GF-D8 (cell line): Measurements from ENCODE around the gene EMC7.
"Not testable (repeated sequence)": the region's sequence is repeated elsewhere in the genome, so short reads cannot be mapped to it uniquely, and the experiment has no call there.

Source experiments
- DNase-seq: peaks from one replicate; lab custom pipeline; 2025; lab: John Stamatoyannopoulos, UW

EMC7 gene

DNA sequence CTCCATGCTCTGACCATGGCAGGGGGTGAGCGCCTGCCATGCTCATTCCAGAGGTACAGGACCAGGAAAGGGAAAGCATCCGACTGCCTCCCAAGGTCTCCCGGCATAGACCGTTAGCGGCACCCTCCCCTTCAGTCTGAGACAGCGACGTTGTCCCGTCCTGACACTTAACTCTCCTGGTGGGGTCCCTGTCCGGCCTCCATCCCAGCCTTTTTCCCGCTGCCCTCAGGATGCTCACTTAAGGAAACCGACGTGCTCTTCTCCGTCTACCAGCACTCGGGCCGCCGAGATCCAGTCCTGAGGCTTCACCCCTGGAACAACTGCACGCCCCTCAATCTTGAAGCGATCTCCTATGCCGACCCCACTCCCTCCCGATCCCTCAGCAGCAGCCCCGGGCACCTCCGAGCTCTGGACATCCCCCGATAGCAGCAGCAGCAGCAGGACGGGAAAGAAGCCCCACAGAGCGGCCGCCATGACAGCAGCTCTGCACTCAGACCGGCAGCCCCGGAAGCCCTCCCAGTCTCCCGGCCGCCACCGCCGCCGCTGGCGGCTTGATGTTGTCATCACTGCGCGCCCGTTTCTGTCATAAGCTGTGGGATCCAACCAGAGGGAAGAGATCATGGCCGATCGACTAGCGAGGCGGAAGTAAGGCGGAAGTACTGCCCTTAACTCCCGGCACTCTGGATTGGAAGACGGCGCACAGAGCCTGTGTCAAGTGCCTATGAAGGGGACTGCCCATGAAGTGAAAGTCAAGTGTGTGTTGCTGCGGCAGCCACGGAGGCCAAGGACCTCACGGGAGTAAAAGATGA lies at the start of gene EMC7, which contains the start of gene PGBD4:
EMC7 (minus strand) TSS at position 497 of the 809 bp plus-strand sequence; CDS start at position 474, 23 bp downstream.
PGBD4 (plus strand) TSS at position 718 of the 809 bp plus-strand sequence. CDS start 449 bp downstream, outside the sequence.
- DNase-seq = peak; percentile 87

GRCh38 chr15:34147371-34148140 lies 45.9 kb upstream of the EMC7 start:
- DNase-seq = no peak

GRCh38 chr15:34133511-34133910 lies 31.8 kb upstream of the EMC7 start:
- no peak for DNase-seq

- no peak for DNase-seq
Observed at GRCh38 chr15:34132881-34133280, 31.2 kb upstream of the EMC7 start.

DNA sequence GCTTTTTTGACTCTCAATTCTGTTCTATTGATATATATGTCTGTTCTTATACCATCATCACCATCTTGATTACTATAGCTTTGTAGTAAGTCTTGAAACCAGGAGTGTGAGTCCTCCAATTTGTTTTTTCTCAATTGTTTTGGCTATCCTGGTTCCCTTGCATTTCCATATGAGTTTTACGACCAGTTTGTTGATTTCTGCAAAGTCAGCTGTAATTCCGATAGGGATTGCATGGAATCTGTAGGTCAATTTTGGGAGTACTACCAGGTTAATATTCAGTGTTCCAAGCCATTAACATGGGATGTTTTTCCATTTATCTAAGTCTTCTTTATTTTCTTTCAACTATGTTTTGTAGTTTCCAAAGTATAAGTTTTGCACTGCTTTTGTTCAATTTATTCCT lies 27.2 kb upstream of the EMC7 start:
- DNase-seq = no peak

GRCh38 chr15:34126522-34126921 lies 24.9 kb upstream of the EMC7 start:
- DNase-seq = no peak

DNA sequence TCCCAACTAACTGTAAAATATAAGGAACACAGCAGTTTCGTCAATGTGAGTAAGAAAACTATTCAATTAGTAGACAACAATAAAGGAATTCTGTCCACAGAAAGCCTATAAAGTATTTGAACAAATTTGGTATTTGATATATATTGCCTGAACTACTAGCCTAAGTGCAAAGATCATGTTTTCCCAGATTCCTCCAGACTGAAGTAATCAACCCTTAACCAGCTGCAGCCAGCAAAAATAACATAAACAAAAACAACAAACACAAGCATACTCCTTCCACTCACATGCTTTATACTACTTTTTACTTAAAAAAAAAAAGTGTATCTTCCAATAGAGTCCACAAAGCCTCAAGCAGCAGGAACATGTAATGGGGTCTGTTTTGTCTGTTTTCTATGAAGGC lies 24.3 kb upstream of the EMC7 start:
- no peak for DNase-seq

DNA sequence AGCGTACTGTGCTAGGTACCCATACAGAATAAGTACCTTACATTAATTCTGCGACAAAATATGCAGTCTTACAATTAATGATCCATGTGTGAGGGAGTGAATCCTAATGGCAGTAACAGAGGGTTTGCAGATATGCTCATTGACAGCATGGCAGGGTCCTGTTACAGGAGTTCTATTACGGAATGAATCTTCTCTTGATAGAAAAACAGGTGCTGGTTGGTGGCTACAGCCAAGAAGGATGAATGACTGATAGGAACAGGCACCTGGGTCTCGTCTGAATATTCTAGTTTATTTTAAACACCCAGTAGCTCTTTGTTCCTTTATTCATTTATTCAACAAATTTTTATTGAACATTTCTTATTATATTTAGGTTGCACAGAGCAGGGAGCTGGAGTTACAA lies 23.0 kb upstream of the EMC7 start:
- DNase-seq = no peak

- DNase-seq = no peak
Observed at GRCh38 chr15:34122771-34123183, 21.1 kb upstream of the EMC7 start.

DNA sequence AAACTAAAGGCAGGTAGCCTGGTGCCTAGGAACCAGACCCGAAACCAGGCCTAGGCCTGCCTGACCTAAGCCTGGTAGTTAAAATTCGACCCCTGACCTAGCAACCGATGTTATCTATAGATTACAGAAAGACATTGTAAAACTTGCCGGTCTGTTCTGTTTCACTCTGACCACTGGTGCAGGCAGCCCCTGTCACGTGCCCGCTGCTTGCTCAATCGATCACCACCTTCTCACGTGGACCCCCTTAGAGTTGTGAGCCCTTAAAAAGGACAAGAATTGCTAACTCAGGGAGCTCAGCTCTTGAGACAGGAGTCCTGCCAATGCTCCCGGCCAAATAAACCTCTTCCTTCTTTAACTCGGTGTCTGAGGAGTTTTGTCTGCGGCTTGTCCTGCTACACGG lies 20.1 kb upstream of the EMC7 start:
- DNase-seq = not testable (repeated sequence)

GRCh38 chr15:34120420-34120819 lies 18.8 kb upstream of the EMC7 start:
- DNase-seq = not testable (repeated sequence)

DNA sequence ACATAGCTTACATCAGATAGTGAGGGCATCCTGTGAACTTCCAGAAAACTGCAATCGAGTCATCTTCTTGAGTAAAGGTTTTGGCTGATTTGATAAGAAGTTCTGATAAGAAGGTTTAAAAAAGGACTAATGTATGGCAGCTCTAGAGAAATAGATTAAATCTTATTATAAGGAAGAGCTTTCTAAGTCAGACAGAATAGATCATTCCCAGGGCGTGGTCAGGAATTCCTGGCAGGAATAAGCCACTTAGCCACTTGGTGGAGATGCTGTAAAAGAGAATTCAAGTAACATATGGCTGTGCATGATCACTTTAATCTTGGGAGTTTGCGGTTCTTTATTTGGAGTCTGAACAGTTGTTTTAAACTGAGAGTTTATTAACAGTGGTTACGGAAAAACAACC lies 17.6 kb upstream of the EMC7 start:
- DNase-seq = no peak

DNA sequence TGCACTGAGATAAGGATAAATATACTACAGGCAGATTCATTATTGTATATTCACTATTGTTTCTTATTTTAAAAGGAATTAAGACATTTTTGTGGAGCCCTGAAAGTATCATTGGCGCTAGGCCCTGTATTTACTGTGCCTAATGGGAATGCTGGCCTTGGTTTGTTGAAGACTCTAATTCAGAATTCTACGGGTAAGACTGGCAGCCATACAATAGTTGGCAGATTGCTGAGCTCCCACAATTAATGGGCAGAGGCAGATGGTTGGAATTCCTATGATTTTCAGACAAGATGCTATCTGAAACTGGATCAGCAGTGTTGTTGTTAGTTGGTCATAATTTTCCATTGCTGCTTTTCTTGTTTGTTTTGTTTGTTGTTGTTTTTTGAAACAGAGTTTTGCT lies 15.0 kb upstream of the EMC7 start:
- DNase-seq = no peak

DNA sequence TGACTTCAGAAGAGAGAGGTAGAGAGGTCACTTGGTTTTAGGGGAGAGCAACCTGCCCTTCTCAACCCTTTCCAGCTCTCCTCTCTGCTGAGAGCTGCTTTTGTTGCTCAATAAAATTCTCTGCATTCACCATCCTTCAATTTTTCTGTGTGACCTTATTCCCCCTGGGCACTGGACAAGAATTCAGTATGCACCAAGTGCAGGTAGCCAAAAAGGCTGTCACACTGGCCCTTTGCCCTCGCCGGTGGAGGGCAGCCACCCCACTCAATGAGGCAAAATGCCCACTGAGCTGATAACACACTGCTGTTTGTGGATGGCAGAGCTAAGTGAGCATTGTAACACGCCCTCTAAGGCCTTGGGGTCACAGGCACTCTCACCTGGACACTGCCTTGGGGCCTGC lies 13.1 kb upstream of the EMC7 start:
- DNase-seq = no peak

GRCh38 chr15:34114215-34114614 lies 12.6 kb upstream of the EMC7 start:
- DNase-seq = no peak

- no peak for DNase-seq
Observed at GRCh38 chr15:34111488-34111887, 9.8 kb upstream of the EMC7 start.

- DNase-seq = no peak
Observed at GRCh38 chr15:34109797-34110663, 8.4 kb upstream of the EMC7 start.

DNA sequence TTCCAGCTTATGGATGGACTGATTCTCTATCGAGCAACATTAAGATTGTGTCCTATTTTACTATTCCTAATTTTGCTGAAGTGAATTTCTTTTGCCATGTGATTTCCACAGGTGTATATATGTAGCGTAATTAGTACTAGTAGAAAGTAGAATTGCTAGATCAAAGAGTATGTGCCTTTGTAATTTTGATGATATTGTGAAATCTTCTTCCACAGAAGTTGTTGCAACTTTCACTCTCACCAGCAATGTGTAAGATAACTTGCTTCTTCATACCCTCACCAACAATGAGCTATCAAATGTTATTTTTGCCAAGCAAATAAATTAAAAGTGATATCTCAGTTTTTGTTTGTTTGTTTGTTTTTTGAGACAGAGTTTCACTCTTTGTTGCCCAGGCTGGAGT lies 5.7 kb upstream of the EMC7 start:
- no peak for DNase-seq

GRCh38 chr15:34106423-34106822 lies 4.8 kb upstream of the EMC7 start:
- no peak for DNase-seq

DNA sequence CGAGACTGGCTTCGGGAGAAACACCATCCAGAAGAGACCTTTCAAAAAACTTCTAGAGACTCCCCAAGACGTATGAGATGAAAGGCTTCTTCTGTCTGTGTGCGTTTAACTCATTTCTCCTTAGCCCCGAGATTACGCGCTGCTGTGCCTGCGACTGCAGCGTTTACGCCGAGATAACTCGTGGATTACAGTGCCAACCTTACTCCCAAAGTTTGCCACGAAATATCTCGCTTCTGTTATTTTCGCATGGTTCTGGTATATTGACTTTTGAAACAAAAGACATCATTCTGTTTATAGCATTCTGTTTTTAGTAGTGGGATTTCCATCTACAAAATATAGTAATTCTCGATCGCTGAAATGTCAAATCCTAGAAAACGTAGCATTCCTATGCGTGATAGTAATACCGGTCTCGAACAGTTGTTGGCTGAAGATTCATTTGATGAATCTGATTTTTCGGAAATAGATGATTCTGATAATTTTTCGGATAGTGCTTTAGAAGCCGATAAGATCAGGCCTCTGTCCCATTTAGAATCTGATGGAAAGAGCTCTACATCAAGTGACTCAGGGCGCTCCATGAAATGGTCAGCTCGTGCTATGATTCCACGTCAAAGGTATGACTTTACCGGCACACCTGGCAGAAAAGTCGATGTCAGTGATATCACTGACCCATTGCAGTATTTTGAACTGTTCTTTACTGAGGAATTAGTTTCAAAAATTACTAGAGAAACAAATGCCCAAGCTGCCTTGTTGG lies 688 bp upstream of the EMC7 start:
- DNase-seq = no peak

- DNase-seq = no peak
Observed at GRCh38 chr15:34099914-34100313, 1.7 kb downstream of the EMC7 start.

- no peak for DNase-seq
Observed at GRCh38 chr15:34085746-34086145, 15.9 kb downstream of the EMC7 start.
